NCI-H1694 (cell line): ENCODE results near the gene KCNK2.
A peak's percentile ranks its signal among the peaks of the same experiment; 100 is the strongest.

Experiments used
- DNase-seq: peaks from one replicate; lab custom pipeline; 2025; lab: John Stamatoyannopoulos, UW

The KCNK2 gene

DNA sequence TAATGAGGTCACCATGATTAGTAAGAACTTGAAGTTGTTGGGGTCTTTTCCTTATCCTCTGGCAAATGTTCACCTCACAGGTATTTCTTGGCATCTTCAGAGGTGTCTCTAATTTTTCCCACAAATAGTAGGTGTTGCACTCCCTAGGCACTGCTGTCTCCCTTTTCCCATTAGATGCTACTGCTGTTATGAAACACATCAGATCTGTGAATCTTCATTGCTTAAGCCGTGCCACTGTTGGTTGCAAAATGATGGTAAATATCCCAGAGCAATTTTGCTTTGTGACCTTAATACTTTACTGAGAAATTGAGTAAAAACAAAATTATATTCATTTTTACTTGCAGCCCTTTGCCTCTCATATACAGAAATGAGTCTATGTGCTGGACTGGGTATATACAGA lies 169.6 kb downstream of the KCNK2 start:
- no peak for DNase-seq

- no peak for DNase-seq
These were observed 174.6 kb downstream of the KCNK2 start for GRCh38 chr1:215256936-215257679.

GRCh38 chr1:215260711-215261110 lies 178.2 kb downstream of the KCNK2 start:
- no peak for DNase-seq

DNA sequence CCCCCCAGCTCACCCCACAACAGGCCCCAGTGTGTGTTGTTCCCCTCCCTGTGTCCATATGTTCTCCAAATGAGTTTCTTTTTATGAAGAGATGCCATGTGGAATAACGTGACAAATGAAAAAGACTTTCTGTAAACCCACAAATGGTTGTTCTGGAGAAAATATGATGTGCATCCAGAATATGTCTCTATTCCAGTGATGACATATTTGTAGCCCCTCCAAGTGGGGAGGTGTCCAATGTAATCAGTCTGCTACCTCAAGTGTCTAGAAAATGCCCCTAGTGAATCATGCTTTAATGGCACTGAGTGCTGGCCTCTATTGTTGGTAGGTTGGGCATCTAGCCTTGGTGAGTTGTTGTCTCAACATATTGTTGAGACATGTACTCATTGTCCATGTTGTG lies 179.6 kb downstream of the KCNK2 start:
- DNase-seq, result no peak

DNA sequence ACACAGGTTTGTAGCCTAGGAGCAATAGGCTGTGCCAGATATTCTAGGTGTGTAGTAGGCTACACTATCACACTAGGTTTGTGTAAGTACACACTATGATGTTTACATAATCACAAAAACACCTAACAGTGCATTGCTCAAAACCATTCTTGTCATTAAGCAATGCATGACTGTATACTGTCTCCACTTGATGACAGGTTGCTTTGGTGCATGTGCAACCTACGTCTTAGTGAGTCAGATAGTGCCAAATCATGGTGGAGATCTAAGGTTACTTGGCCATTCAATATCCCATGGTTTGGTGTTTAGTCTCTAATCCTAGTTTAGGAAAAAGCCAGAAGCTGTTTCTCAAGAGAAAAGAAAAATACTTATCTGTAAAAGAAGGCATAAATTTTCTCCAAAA lies 181.1 kb downstream of the KCNK2 start:
- DNase-seq, result no peak

- DNase-seq, result no peak
These were observed 182.1 kb downstream of the KCNK2 start for GRCh38 chr1:215264649-215265048.

DNA sequence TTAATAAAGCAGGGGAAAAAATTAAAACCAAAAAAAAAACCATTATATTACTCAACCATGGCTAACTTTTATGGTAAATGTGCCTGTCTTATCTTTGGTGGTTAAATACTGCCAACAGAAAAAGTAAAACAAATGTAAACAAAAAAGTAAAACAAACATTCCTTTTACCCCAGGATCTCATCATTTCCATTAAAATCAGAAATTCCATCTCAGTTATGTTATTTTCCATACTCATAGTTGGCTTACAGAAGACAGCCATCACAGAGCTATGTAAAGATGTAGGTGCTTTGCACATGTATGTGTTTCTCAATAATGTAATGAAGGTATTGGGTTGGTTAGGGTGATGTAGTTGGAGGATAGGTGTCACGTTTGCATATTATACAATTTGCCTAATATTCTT lies 185.0 kb downstream of the KCNK2 start:
- no peak for DNase-seq

- no peak for DNase-seq
These were observed 187.4 kb downstream of the KCNK2 start for GRCh38 chr1:215269955-215270354.

GRCh38 chr1:215273838-215274516 lies 191.4 kb downstream of the KCNK2 start:
- DNase-seq, result no peak

GRCh38 chr1:215276582-215276981 lies 194.0 kb downstream of the KCNK2 start:
- DNase-seq, result no peak

DNA sequence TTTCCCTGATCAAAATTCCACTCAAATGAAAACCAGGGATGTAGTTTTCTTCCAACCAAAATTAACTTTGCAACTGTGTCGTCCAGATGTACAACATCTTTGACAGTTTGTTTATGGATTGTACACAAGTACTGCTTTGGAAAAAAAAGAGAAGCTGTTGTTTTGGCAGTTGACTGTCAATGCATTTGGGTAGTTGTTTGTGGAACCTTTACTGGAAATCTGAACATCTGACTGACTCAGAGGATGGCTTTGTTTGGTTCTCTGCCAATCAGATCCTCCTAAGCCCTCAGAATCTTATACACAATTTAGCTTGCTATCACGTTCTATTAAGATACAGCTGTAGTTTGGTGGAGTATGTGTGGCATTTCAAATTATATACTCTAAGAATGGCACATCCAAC lies 195.0 kb downstream of the KCNK2 start:
- DNase-seq, result no peak

- no peak for DNase-seq
These were observed 197.1 kb downstream of the KCNK2 start for GRCh38 chr1:215279682-215280081.

DNA sequence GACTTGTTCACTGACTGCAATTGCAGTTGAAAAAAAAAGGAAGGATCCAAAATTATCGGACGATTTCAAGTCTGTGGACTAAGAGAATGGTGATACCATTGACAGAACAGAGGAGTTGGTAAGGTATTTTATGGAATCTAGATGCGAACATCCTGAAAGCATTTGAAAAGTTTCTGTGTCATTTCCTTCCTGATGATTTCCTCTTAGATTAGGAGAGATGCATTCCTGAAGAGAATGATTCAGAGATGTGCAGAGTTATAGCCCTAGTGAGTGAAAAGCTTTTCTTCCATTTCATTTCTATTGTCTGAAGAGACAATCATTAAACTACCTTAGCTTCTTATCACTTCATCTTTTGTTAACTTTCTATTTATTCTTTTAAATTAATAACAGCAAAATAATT lies 200.0 kb downstream of the KCNK2 start:
- no peak for DNase-seq

- peak; percentile 89 for DNase-seq
These were observed 202.7 kb downstream of the KCNK2 start for GRCh38 chr1:215285013-215285800.
